Keratinocyte (primary cell): ENCODE results near the gene PCCA. TPM values are rescaled to one million over a fixed set of nuclear protein-coding genes. Genes with fewer than 3 reads are reported as not detected.

Experiments used
- DNase-seq: peaks from one replicate; pipeline ENCODE4 v3.0.0-alpha.2; 2011; ENCODE audit warnings: low read depth, missing footprints, low spot score
- FAIRE-seq: peaks from 2 replicates; lab custom pipeline; 2011; peaks lifted over from hg19 to GRCh38; lab: Jason Lieb, UNC
- H2AFZ ChIP-seq: 2 replicates; pipeline ENCODE4 v1.6.0; 2012; ENCODE audit warnings: low read length, control low read depth, inconsistent platforms; ENCODE audit not compliant: control insufficient read depth
- H3K27ac ChIP-seq: 2 replicates; pipeline ENCODE4 v1.5.1; 2011; ENCODE audit warnings: low read length; ENCODE audit not compliant: control insufficient read depth, insufficient read depth
- H3K27me3 ChIP-seq: 3 replicates; pipeline ENCODE4 v1.6.0; 2011; ENCODE audit warnings: low read length; ENCODE audit not compliant: control insufficient read depth, insufficient read depth; ENCODE audit errors: extremely low read depth
- H3K36me3 ChIP-seq, 2 experiments: 2 replicates in 1 of 2; 3 replicates in 1 of 2; pipeline ENCODE4 v1.5.1; 2011; ENCODE audit warnings: low read length in 2 of 2, mild to moderate bottlenecking in 1 of 2; ENCODE audit not compliant: control insufficient read depth in 2 of 2, insufficient read depth in 2 of 2; ENCODE audit errors: extremely low read depth in 1 of 2
- H3K4me1 ChIP-seq: 3 replicates; pipeline ENCODE4 v1.5.1; 2011; ENCODE audit warnings: low read length; ENCODE audit not compliant: control insufficient read depth, insufficient read depth; ENCODE audit errors: extremely low read depth
- H3K4me2 ChIP-seq: 3 replicates; pipeline ENCODE4 v1.6.0; 2011; ENCODE audit warnings: low read depth, low read length; ENCODE audit not compliant: control insufficient read depth, insufficient read depth; ENCODE audit errors: extremely low read depth
- H3K4me3 ChIP-seq, 3 experiments: fragments of 200-600 bp in 1 of 3; sonication (generic) in 1 of 3; 2 replicates in 2 of 3; 3 replicates in 1 of 3; pipeline ENCODE4 v1.5.1; 2011 to 2016; ENCODE audit warnings: low read length in 3 of 3, mild to moderate bottlenecking in 3 of 3, control low read depth in 2 of 3, inconsistent platforms in 1 of 3, low read depth in 1 of 3, mixed read lengths in 1 of 3, mixed run types in 1 of 3, moderate library complexity in 1 of 3; ENCODE audit not compliant: control insufficient read depth in 2 of 3, insufficient read depth in 2 of 3; ENCODE audit errors: extremely low read depth in 1 of 3
- H3K79me2 ChIP-seq: 2 replicates; pipeline ENCODE4 v1.6.0; 2012; ENCODE audit warnings: low read length; ENCODE audit not compliant: control insufficient read depth, insufficient read depth
- H3K9ac ChIP-seq: 3 replicates; pipeline ENCODE4 v1.6.0; 2011; ENCODE audit warnings: low read length; ENCODE audit not compliant: control insufficient read depth, insufficient read depth; ENCODE audit errors: extremely low read depth
- H3K9me1 ChIP-seq: 3 replicates; pipeline ENCODE4 v1.6.0; 2011; ENCODE audit warnings: low read length; ENCODE audit not compliant: control insufficient read depth, insufficient read depth; ENCODE audit errors: extremely low read depth
- H3K9me3 ChIP-seq: 2 replicates; pipeline ENCODE4 v1.5.1; 2012; ENCODE audit warnings: low read depth, low read length; ENCODE audit not compliant: control insufficient read depth
- H4K20me1 ChIP-seq: 3 replicates; pipeline ENCODE4 v1.6.0; 2011; ENCODE audit warnings: low read length; ENCODE audit not compliant: control insufficient read depth, insufficient read depth; ENCODE audit errors: extremely low read depth
- EZH2 ChIP-seq: IDR thresholded peaks from one replicate; pipeline ENCODE4 v1.6.1; 2012; ENCODE audit warnings: inconsistent platforms, mild to moderate bottlenecking, low read length, moderate library complexity
- dilution Hi-C: fragments of 300-500 bp; cut with MboI; formaldehyde crosslinking; loops from one replicate; pipeline ENCODE4 v1.7.0; 2020; ENCODE audit warnings: low sequenced_read_pairs; ENCODE audit not compliant: extremely low pct_ligation_motif_present
- polyA plus RNA-seq, 5 experiments: library from polyadenylated mRNA; depleted of rRNA in 3 of 5; stranded (reverse) in 3 of 5; stranded (forward) in 1 of 5; unstranded in 1 of 5; fragments of >200 nt; gene quantifications; 1 replicate in 1 of 5; 2 replicates in 3 of 5; 3 replicates in 1 of 5; pipeline versions ENCODE4 v1.2.1 to v1.2.3, GENCODE V29; 2011 to 2012; ENCODE audit warnings: missing spikeins in 2 of 5, low read depth in 1 of 5, low replicate concordance in 1 of 5
- TF ChIP-seq, protein P1 (sequence below), 3 experiments: IDR thresholded peaks in 1 of 3; conservative IDR thresholded peaks in 1 of 3; optimal IDR thresholded peaks in 1 of 3; 2 replicates in 2 of 3; 3 replicates in 1 of 3; pipeline versions ENCODE3 to v1.5.1; 2011; ENCODE audit warnings: low read length in 3 of 3, mild to moderate bottlenecking in 3 of 3, moderate library complexity in 2 of 3, control low read depth in 1 of 3, inconsistent platforms in 1 of 3; ENCODE audit not compliant: insufficient read depth in 2 of 3; ENCODE audit errors: extremely low read depth in 1 of 3

The PCCA gene
- polyA plus RNA-seq, 1 donor (not counting 4 experiments of a cell fraction or from before 2014, with no cell fraction given): 8.1 TPM

- no peaks in the 10 kb centered on the region for H3K36me3 ChIP-seq
Observed at GRCh38 chr13:100398360-100398759, 309.5 kb downstream of the PCCA start.

DNA sequence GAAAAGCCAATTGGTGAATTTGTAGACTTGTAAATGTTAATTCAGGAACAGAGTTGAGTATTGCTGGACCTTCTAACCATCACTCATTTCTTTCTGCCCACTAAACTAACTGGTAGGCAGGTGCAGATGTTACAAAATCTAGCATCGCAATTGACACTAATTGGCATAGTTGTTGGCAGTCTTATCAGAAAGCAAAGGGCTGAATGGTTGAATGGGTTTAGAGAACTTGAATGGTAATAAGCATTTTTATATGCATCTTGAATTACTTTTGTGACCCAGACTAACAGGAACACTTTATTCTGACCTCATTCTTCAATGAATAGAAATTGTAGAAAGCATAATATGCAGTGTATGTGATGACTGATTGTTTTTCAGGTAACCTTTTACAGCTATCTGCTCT, 310.6 kb downstream of the PCCA start:
- no peak for TF ChIP-seq EZH2
- TF ChIP-seq, protein P1, sequence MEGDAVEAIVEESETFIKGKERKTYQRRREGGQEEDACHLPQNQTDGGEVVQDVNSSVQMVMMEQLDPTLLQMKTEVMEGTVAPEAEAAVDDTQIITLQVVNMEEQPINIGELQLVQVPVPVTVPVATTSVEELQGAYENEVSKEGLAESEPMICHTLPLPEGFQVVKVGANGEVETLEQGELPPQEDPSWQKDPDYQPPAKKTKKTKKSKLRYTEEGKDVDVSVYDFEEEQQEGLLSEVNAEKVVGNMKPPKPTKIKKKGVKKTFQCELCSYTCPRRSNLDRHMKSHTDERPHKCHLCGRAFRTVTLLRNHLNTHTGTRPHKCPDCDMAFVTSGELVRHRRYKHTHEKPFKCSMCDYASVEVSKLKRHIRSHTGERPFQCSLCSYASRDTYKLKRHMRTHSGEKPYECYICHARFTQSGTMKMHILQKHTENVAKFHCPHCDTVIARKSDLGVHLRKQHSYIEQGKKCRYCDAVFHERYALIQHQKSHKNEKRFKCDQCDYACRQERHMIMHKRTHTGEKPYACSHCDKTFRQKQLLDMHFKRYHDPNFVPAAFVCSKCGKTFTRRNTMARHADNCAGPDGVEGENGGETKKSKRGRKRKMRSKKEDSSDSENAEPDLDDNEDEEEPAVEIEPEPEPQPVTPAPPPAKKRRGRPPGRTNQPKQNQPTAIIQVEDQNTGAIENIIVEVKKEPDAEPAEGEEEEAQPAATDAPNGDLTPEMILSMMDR (optimal IDR thresholded peaks at IDR 0.05 in 1 of 3, IDR thresholded peaks at IDR 0.05 in 1 of 3, conservative IDR thresholded peaks at IDR 0.05 in 1 of 3; ENCODE audit: extremely low read depth in 1 of 3, insufficient read depth in 2 of 3, low read length in 3 of 3): no peak
- FAIRE-seq (no peak), DNase-seq (no peak)
- no peak overlapping the region for H3K4me2 ChIP-seq
- H3K27me3 ChIP-seq: no peaks in the 10 kb centered on the region
- H4K20me1 ChIP-seq: no peaks in the 10 kb centered on the region
- no peaks in the 10 kb centered on the region for H3K36me3 ChIP-seq
- no peak overlapping the region for H3K9ac ChIP-seq
- no peaks in the 10 kb centered on the region for H3K79me2 ChIP-seq
- no peaks in the 10 kb centered on the region for H3K9me1 ChIP-seq
- H2AFZ ChIP-seq: no peak overlapping the region
- dilution Hi-C loops: loop anchor here (10.0 kb wide), 1 partner anchor 65 kb away; no protein-coding TSS in a partner anchor
- H3K27ac ChIP-seq: no peak overlapping the region
- no peak overlapping the region for H3K4me3 ChIP-seq
- no peaks in the 10 kb centered on the region for H3K9me3 ChIP-seq
- no peaks in the 10 kb centered on the region for H3K4me1 ChIP-seq

More at GRCh38 chr13:100398360-100398759, 309.5 kb downstream of the PCCA start:
- TF ChIP-seq, protein P1 (optimal IDR thresholded peaks at IDR 0.05 in 1 of 3, IDR thresholded peaks at IDR 0.05 in 1 of 3, conservative IDR thresholded peaks at IDR 0.05 in 1 of 3; ENCODE audit: extremely low read depth in 1 of 3, insufficient read depth in 2 of 3, low read length in 3 of 3): no peak
- TF ChIP-seq EZH2: no peak
- no peaks in the 10 kb centered on the region for H3K9me3 ChIP-seq
- no peaks in the 10 kb centered on the region for H3K27me3 ChIP-seq
- no peak overlapping the region for H3K9ac ChIP-seq
- H4K20me1 ChIP-seq: no peaks in the 10 kb centered on the region
- DNase-seq (no peak), FAIRE-seq (no peak)
- no peak overlapping the region for H2AFZ ChIP-seq
- dilution Hi-C loops: loop anchor here (10.0 kb wide), 1 partner anchor 64 kb away; no protein-coding TSS in a partner anchor
- H3K9me1 ChIP-seq: no peaks in the 10 kb centered on the region
- H3K27ac ChIP-seq: no peak overlapping the region
- no peak overlapping the region for H3K4me3 ChIP-seq
- no peak overlapping the region for H3K4me2 ChIP-seq
- H3K4me1 ChIP-seq: peaks cover 1% of the 10 kb centered on the region
- no peaks in the 10 kb centered on the region for H3K79me2 ChIP-seq
